GM12878 (cell line): ENCODE results near the gene VPS52. TPM values are rescaled to one million over a fixed set of nuclear protein-coding genes. Genes with fewer than 3 reads are reported as not detected.

Experiments used
- ASH2L ChIP-seq: fragments of 300-600, 200-600 bp; sonication (generic); IDR thresholded peaks from 2 replicates; pipeline ENCODE4 v1.6.1; 2017; ENCODE audit warnings: low read depth, mild to moderate bottlenecking, borderline replicate concordance
- ATF3 ChIP-seq: IDR thresholded peaks from 2 replicates; pipeline ENCODE4 v1.6.1; 2011; ENCODE audit warnings: low read depth, mild to moderate bottlenecking, low read length, moderate library complexity, borderline replicate concordance; ENCODE audit errors: extremely low read depth
- BCL11A ChIP-seq: IDR thresholded peaks from 2 replicates; pipeline ENCODE4 v1.6.1; 2011; ENCODE audit warnings: low read depth, low read length
- CHD2 ChIP-seq: IDR thresholded peaks from 2 replicates; pipeline ENCODE4 v1.6.1; 2011; ENCODE audit warnings: low read depth, low read length, improper control_type of control experiment, borderline replicate concordance
- CHD4 ChIP-seq: fragments of 200-600 bp; sonication (generic); IDR thresholded peaks from 2 replicates; pipeline ENCODE4 v1.6.1; 2016; ENCODE audit warnings: mild to moderate bottlenecking
- CREM ChIP-seq: IDR thresholded peaks from 2 replicates; pipeline ENCODE4 v1.6.1; 2014; ENCODE audit warnings: antibody characterized with exemption, low read depth
- CUX1 ChIP-seq: IDR thresholded peaks from 2 replicates; pipeline ENCODE4 v1.6.1; 2012; ENCODE audit warnings: improper control_type of control experiment, low read depth, low read length; ENCODE audit not compliant: insufficient replicate concordance
- ETV6 ChIP-seq, 2 experiments: fragments of 450-650 bp in 1 of 2; IDR thresholded peaks in 1 of 2; conservative IDR thresholded peaks in 1 of 2; 2 replicates each; pipeline ENCODE4 v1.6.1; 2014; ENCODE audit warnings: antibody characterized with exemption in 1 of 2, borderline replicate concordance in 1 of 2, low read depth in 1 of 2, mild to moderate bottlenecking in 1 of 2, moderate library complexity in 1 of 2
- EZH2 ChIP-seq: IDR thresholded peaks from 2 replicates; pipeline ENCODE4 v1.6.1; 2012; ENCODE audit warnings: low read depth, mild to moderate bottlenecking, control low read depth, inconsistent platforms, low read length, borderline replicate concordance; ENCODE audit not compliant: control insufficient read depth
- GATAD2B ChIP-seq: fragments of 450-650 bp; conservative IDR thresholded peaks from 2 replicates; pipeline ENCODE4 v1.6.1; 2017; ENCODE audit warnings: low read depth, mild to moderate bottlenecking, moderate library complexity
- KDM1A ChIP-seq: fragments of 200-600 bp; sonication (generic); IDR thresholded peaks from 2 replicates; pipeline ENCODE4 v1.6.1; 2016; ENCODE audit warnings: borderline replicate concordance
- NRF1 ChIP-seq: conservative IDR thresholded peaks from 2 replicates; pipeline ENCODE4 v1.6.1; 2011; ENCODE audit warnings: mild to moderate bottlenecking, low read depth, low read length, improper control_type of control experiment
- POLR2AphosphoS5 ChIP-seq: IDR thresholded peaks from 2 replicates; pipeline ENCODE4 v1.6.1; 2011; ENCODE audit warnings: mild to moderate bottlenecking, low read length, inconsistent platforms
- POU2F2 ChIP-seq: IDR thresholded peaks from 3 replicates; pipeline ENCODE4 v1.6.1; 2011; ENCODE audit warnings: low read depth, mild to moderate bottlenecking, low read length, borderline replicate concordance
- SIN3A ChIP-seq: IDR thresholded peaks from 2 replicates; pipeline ENCODE4 v1.6.1; 2012; ENCODE audit warnings: low read depth, low read length, improper control_type of control experiment
- SMARCA5 ChIP-seq: fragments of 450-650 bp; IDR thresholded peaks from 2 replicates; pipeline ENCODE4 v1.6.1; 2017; ENCODE audit warnings: mild to moderate bottlenecking
- SP1 ChIP-seq: IDR thresholded peaks from one replicate; pipeline ENCODE4 v1.6.1; 2011; ENCODE audit warnings: low read depth, low read length
- STAT3 ChIP-seq: IDR thresholded peaks from 2 replicates; pipeline ENCODE4 v1.6.1; 2011; ENCODE audit warnings: low read depth, low read length, improper control_type of control experiment
- SUZ12 ChIP-seq: fragments of 200-600 bp; sonication (generic); IDR thresholded peaks from one replicate; pipeline ENCODE4 v1.6.1; 2018; ENCODE audit warnings: antibody characterized with exemption, mild to moderate bottlenecking; ENCODE audit not compliant: unreplicated experiment
- TAF1 ChIP-seq: IDR thresholded peaks from 2 replicates; pipeline ENCODE4 v1.6.1; 2011; ENCODE audit warnings: mild to moderate bottlenecking, low read depth, low read length, borderline replicate concordance
- TCF12 ChIP-seq: IDR thresholded peaks from 2 replicates; pipeline ENCODE4 v1.6.1; 2011; ENCODE audit warnings: low read depth, mild to moderate bottlenecking, low read length
- ZNF24 ChIP-seq: fragments of 450-650 bp; IDR thresholded peaks from 2 replicates; pipeline ENCODE4 v1.6.1; 2017; ENCODE audit warnings: antibody characterized with exemption, mild to moderate bottlenecking
- polyA plus RNA-seq, 11 experiments: library from polyadenylated mRNA; depleted of rRNA in 4 of 11; unstranded in 6 of 11; stranded (reverse) in 5 of 11; fragments of >200 nt; fragmentation: Nextera tagmentation in 4 of 11; fragmentation: Illumina TruSeq in 1 of 11; extraction: Ambion mirVana in 4 of 11; extraction: Trizol in 1 of 11; gene quantifications; 1 replicate in 1 of 11; 2 replicates in 10 of 11; pipeline versions ENCODE4 v1.2.1 to v1.2.3, GENCODE V29; 2011 to 2016; ENCODE audit warnings: inconsistent platforms in 2 of 11, missing spikeins in 2 of 11, low read depth in 1 of 11
- total RNA-seq, 4 experiments: library from RNA; depleted of rRNA in 3 of 4; stranded (reverse); fragments of >200 nt in 3 of 4; fragmentation: Illumina TruSeq in 1 of 4; extraction: Trizol in 1 of 4; gene quantifications; 2 replicates each; pipeline versions ENCODE4 v1.2.1 to v1.2.3, GENCODE V29; 2013 to 2021
- TF ChIP-seq, protein P1 (sequence below), 3 experiments: IDR thresholded peaks in 2 of 3; conservative IDR thresholded peaks in 1 of 3; 2 replicates each; pipeline ENCODE4 v1.5.1; 2011; ENCODE audit warnings: low read depth in 3 of 3, low read length in 3 of 3, mild to moderate bottlenecking in 3 of 3, control low read depth in 2 of 3, moderate library complexity in 2 of 3, inconsistent platforms in 1 of 3, mixed read lengths in 1 of 3; ENCODE audit not compliant: control insufficient read depth in 2 of 3, insufficient read depth in 1 of 3; ENCODE audit errors: extremely low read depth in 1 of 3

Gene VPS52
- total and polyA plus RNA-seq, 10 of the 15 experiments (the other 5 are each of a cell fraction or from before 2014, with no cell fraction given), result 11.3 to 52.7 (median 36.7) TPM

GRCh38 chr6:33208091-33208967 lies 63.3 kb downstream of the VPS52 start, which contains the start of gene RING1 (continued):
- TF ChIP-seq CUX1 (no peak), NRF1 (no peak), SP1 (peak; percentile 27), BCL11A (no peak), SMARCA5 (no peak; the same call in 1 of the 2 replicates), CHD4 (peak; percentile 95; the same call in 1 of the 2 replicates), ASH2L (no peak), TAF1 (peak; percentile 77; the same call in 1 of the 2 replicates), CREM (peak; percentile 97), ATF3 (no peak), CHD2 (no peak), POLR2AphosphoS5 (peak; percentile 89), ZNF24 (no peak), TCF12 (no peak), SUZ12 (no peak), SIN3A (peak; percentile 57; the same call in 1 of the 2 replicates), GATAD2B (peak; percentile 100), KDM1A (no peak), STAT3 (no peak), ETV6 (conservative IDR thresholded peaks at IDR 0.05 in 1 of 2, IDR thresholded peaks at IDR 0.05 in 1 of 2; ENCODE audit: borderline replicate concordance in 1 of 2, low read depth in 1 of 2) (no peak), EZH2 (no peak), POU2F2 (0 out of 3 replicates have a peak, but pooled peaks have one; percentile 53)
- TF ChIP-seq, protein P1, sequence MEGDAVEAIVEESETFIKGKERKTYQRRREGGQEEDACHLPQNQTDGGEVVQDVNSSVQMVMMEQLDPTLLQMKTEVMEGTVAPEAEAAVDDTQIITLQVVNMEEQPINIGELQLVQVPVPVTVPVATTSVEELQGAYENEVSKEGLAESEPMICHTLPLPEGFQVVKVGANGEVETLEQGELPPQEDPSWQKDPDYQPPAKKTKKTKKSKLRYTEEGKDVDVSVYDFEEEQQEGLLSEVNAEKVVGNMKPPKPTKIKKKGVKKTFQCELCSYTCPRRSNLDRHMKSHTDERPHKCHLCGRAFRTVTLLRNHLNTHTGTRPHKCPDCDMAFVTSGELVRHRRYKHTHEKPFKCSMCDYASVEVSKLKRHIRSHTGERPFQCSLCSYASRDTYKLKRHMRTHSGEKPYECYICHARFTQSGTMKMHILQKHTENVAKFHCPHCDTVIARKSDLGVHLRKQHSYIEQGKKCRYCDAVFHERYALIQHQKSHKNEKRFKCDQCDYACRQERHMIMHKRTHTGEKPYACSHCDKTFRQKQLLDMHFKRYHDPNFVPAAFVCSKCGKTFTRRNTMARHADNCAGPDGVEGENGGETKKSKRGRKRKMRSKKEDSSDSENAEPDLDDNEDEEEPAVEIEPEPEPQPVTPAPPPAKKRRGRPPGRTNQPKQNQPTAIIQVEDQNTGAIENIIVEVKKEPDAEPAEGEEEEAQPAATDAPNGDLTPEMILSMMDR (IDR thresholded peaks at IDR 0.05 in 2 of 3, conservative IDR thresholded peaks at IDR 0.05 in 1 of 3; ENCODE audit: control insufficient read depth in 2 of 3, extremely low read depth in 1 of 3, insufficient read depth in 1 of 3, low read depth in 3 of 3, low read length in 3 of 3), result no peak
